ENCODE measurements around the gene BAHCC1. TPM values are rescaled to one million over a fixed set of nuclear protein-coding genes. Genes with fewer than 3 reads are reported as not detected.

The BAHCC1 gene
- total and polyA plus RNA-seq, 10 of the 15 experiments (the other 5 are each of a cell fraction or from before 2014, with no cell fraction given): 0.03 to 0.14 (median 0.11) TPM; not detected in 6

DNA sequence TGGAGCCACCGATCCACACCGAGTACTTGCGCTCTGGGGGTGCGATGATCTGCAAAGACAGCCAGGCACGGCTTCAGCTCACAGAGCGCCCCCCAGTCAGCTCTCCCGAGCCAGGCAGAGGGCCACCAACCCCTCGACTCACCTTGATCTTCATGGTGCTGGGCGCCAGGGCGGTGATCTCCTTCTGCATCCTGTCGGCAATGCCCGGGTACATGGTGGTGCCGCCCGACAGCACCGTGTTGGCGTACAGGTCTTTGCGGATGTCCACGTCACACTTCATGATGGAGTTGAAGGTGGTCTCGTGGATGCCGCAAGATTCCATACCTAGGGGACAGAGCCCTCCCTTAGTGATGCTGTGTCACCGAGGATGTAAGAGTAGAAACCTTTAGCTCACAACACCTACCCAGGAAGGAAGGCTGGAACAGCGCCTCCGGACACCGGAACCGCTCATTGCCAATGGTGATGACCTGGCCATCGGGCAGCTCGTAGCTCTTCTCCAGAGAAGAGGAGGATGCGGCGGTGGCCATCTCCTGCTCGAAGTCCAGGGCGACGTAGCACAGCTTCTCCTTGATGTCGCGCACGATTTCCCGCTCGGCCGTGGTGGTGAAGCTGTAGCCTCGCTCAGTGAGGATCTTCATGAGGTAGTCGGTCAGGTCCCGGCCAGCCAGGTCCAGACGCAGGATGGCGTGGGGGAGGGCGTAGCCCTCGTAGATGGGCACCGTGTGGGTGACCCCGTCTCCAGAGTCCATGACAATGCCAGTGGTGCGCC, 115.7 kb downstream of the BAHCC1 start:
- Histone ChIP-seq H3K27ac (ENCODE audit: control insufficient read depth, insufficient read depth) (peak overlapping the region; percentile 76), H3K9ac (ENCODE audit: control insufficient read depth, insufficient read depth, low read length) (peak overlapping the region; percentile 85), H3K79me2 (ENCODE audit: control insufficient read depth, insufficient read depth, low read length) (peaks cover 67% of the 10 kb centered on the region), H3K36me3 (ENCODE audit: control insufficient read depth in 2 of 2, insufficient read depth in 2 of 2, low read length in 1 of 2) (peaks cover 18 to 29% of the 10 kb centered on the region in 2 experiments), H3K4me3 (peak overlapping the region; percentile 95), H3K27me3 (replicated peaks in 1 of 2; ENCODE audit: control insufficient read depth in 2 of 2, insufficient read depth in 2 of 2, low read length in 1 of 2) (no peaks in the 10 kb centered on the region), H3K9me3 (replicated peaks; ENCODE audit: control insufficient read depth, insufficient read depth, low read length) (no peaks in the 10 kb centered on the region; the same call in 2 of the 3 replicates), H3K4me1 (ENCODE audit: control insufficient read depth, insufficient read depth, low read length) (no peaks in the 10 kb centered on the region), H3K4me2 (ENCODE audit: control insufficient read depth, insufficient read depth) (peak overlapping the region; percentile 85), H4K20me1 (ENCODE audit: control insufficient read depth, insufficient read depth) (peaks cover 11% of the 10 kb centered on the region), H2AFZ (ENCODE audit: control insufficient read depth, low read depth, low read length) (no peak overlapping the region)
- RAD21 ChIA-PET (ENCODE audit: unreplicated experiment): interaction anchor here (1.1 to 1.2 kb wide), 2 partner anchors 8 to 11 kb away, joined by 3 to 4 read pairs; no protein-coding TSS in a partner anchor
- ATAC-seq: no peak
- peak; percentile 29; the same call in 1 of the 2 replicates for TF ChIP-seq POLR2AphosphoS5 (IDR thresholded peaks at IDR 0.05; ENCODE audit: low read length)
- TF ChIP-seq POLR2A (IDR thresholded peaks at IDR 0.05; ENCODE audit: low read depth, low read length): peak; percentile 72
- peak; percentile 29 for TF ChIP-seq LARP7 (IDR thresholded peaks at IDR 0.05)
- no peak for TF ChIP-seq SPI1 (IDR thresholded peaks at IDR 0.05; ENCODE audit: borderline replicate concordance, insufficient read depth, low read depth, low read length)
- peak; percentile 61; the same call in 1 of the 2 replicates for TF ChIP-seq POLR2AphosphoS2 (IDR thresholded peaks at IDR 0.05; ENCODE audit: low read depth, low read length)
- peak; percentile 9; the same call in 1 of the 2 replicates for TF ChIP-seq PAX5 (IDR thresholded peaks at IDR 0.05; ENCODE audit: borderline replicate concordance, low read depth, low read length)
- TF ChIP-seq, protein P1, sequence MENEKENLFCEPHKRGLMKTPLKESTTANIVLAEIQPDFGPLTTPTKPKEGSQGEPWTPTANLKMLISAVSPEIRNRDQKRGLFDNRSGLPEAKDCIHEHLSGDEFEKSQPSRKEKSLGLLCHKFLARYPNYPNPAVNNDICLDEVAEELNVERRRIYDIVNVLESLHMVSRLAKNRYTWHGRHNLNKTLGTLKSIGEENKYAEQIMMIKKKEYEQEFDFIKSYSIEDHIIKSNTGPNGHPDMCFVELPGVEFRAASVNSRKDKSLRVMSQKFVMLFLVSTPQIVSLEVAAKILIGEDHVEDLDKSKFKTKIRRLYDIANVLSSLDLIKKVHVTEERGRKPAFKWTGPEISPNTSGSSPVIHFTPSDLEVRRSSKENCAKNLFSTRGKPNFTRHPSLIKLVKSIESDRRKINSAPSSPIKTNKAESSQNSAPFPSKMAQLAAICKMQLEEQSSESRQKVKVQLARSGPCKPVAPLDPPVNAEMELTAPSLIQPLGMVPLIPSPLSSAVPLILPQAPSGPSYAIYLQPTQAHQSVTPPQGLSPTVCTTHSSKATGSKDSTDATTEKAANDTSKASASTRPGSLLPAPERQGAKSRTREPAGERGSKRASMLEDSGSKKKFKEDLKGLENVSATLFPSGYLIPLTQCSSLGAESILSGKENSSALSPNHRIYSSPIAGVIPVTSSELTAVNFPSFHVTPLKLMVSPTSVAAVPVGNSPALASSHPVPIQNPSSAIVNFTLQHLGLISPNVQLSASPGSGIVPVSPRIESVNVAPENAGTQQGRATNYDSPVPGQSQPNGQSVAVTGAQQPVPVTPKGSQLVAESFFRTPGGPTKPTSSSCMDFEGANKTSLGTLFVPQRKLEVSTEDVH (IDR thresholded peaks at IDR 0.05; ENCODE audit: low read depth, partially characterized antibody): no peak
- TF ChIP-seq EGR1 (IDR thresholded peaks at IDR 0.05; ENCODE audit: borderline replicate concordance in 1 of 2, low read depth in 2 of 2, low read length in 2 of 2): 0 out of 3 replicates have a peak, but pooled peaks of 1 of the 2 experiments have one; percentile 18
- no peak for TF ChIP-seq IRF4 (IDR thresholded peaks at IDR 0.05; ENCODE audit: low read depth, low read length)
- TF ChIP-seq YY1 (IDR thresholded peaks at IDR 0.05; ENCODE audit: low read depth, low read length): 0 out of 2 replicates have a peak, but pooled peaks have one; percentile 26
- peak; percentile 54; the same call in 1 of the 2 replicates for TF ChIP-seq CBFB (IDR thresholded peaks at IDR 0.05; ENCODE audit: low read depth)
- TF ChIP-seq SMAD5 (IDR thresholded peaks at IDR 0.05; ENCODE audit: low read depth): peak; percentile 40; the same call in 1 of the 2 replicates
- no peak for TF ChIP-seq STAT3 (IDR thresholded peaks at IDR 0.05; ENCODE audit: low read depth, low read length)
- 0 out of 2 replicates have a peak, but pooled peaks have one; percentile 15 for TF ChIP-seq TAF1 (IDR thresholded peaks at IDR 0.05; ENCODE audit: borderline replicate concordance, low read depth, low read length)
- BruUV-seq (replicated peaks): no TSS peak
- in situ Hi-C loops (cut with MboI): no loop called here
- DNase-seq (ENCODE audit: low read depth, low spot score): no peak
- CTCF ChIA-PET: interaction anchor here (0.7 to 1.5 kb wide), 2 partner anchors 12 to 26 kb away, joined by 3 to 4 read pairs; no protein-coding TSS in a partner anchor
- no peak for FAIRE-seq
- under 1% methylated on average over 48 of the region's 48 CpGs for WGBS (ENCODE audit: insufficient coverage, insufficient replicate concordance, low lambda C conversion rate, missing lambda C conversion rate)
- SMC1A ChIA-PET (ENCODE audit: uncharacterized antibody, unreplicated experiment): no interaction called here
- POLR2A ChIA-PET: interaction anchor here (0.6 kb wide), 1 partner anchor 505 kb away, joined by 3 read pairs; no protein-coding TSS in a partner anchor
- intact Hi-C loops (cut with micrococcal nuclease; ENCODE audit: unreplicated experiment): loop anchor here (10.0 kb wide), 1 partner anchor 256 kb away; no protein-coding TSS in a partner anchor
